H1 (cell line): ENCODE results near the gene AGPAT3. TPM values are rescaled to one million over a fixed set of nuclear protein-coding genes. Genes with fewer than 3 reads are reported as not detected.

Experiments
- CTCF ChIA-PET: fragments of 300-600 bp; sonication (Branson Sonifier 250); formaldehyde crosslinking; loops from one replicate; lab custom pipeline; 2021; ENCODE audit not compliant: partially characterized antibody; lab: Charles Lee
- POLR2A ChIA-PET: fragments of 300-600 bp; sonication (Branson Sonifier 250); formaldehyde crosslinking; loops from one replicate; lab custom pipeline; 2021; ENCODE audit warnings: inconsistent platforms; ENCODE audit not compliant: partially characterized antibody; lab: Charles Lee
- DNase-seq, 2 experiments: peaks; one replicate each; pipeline versions ENCODE4 v3.0.0 to v3.0.0-alpha.2; 2010 to 2022; ENCODE audit warnings: low spot score in 2 of 2, low read depth in 1 of 2, mixed read lengths in 1 of 2
- FAIRE-seq: peaks from 2 replicates; lab custom pipeline; 2011; peaks lifted over from hg19 to GRCh38; lab: Jason Lieb, UNC
- H2AFZ ChIP-seq: 2 replicates; pipeline ENCODE4 v1.8.1; 2012; ENCODE audit warnings: low read length, inconsistent platforms
- H2AK5ac ChIP-seq: 2 replicates; pipeline ENCODE4 v1.6.1; 2013; ENCODE audit warnings: low read depth, low read length
- H2BK120ac ChIP-seq: replicated peaks from 2 replicates; pipeline ENCODE3; 2013; ENCODE audit warnings: low read depth, low read length, inconsistent platforms
- H2BK12ac ChIP-seq: 2 replicates; pipeline ENCODE4 v1.6.1; 2013; ENCODE audit warnings: low read depth, low read length
- H2BK15ac ChIP-seq: 2 replicates; pipeline ENCODE4 v1.6.1; 2013; ENCODE audit warnings: low read length
- H2BK20ac ChIP-seq: 2 replicates; pipeline ENCODE4 v1.6.1; 2013; ENCODE audit warnings: low read length
- H2BK5ac ChIP-seq: 2 replicates; pipeline ENCODE4 v1.6.1; 2013; ENCODE audit warnings: low read depth, low read length
- H3K14ac ChIP-seq: 2 replicates; pipeline ENCODE4 v1.6.1; 2013; ENCODE audit warnings: inconsistent platforms; ENCODE audit not compliant: insufficient read length
- H3K18ac ChIP-seq: 2 replicates; pipeline ENCODE4 v1.6.1; 2013; ENCODE audit warnings: low read length; ENCODE audit errors: extremely low read depth
- H3K23ac ChIP-seq: 2 replicates; pipeline ENCODE4 v1.6.1; 2013; ENCODE audit warnings: inconsistent platforms; ENCODE audit not compliant: insufficient read length
- H3K23me2 ChIP-seq: 2 replicates; pipeline ENCODE4 v1.6.1; 2013; ENCODE audit warnings: low read depth, low read length
- H3K27ac ChIP-seq: 2 replicates; pipeline ENCODE4 v1.6.1; 2011; ENCODE audit warnings: low read depth, low read length, inconsistent platforms
- H3K27me3 ChIP-seq, 4 experiments: replicated peaks in 1 of 4; 1 replicate in 1 of 4; 2 replicates in 3 of 4; pipeline versions ENCODE4 v1.6.1 to v1.8.1; 2011 to 2013; ENCODE audit warnings: low read length in 3 of 4, mild to moderate bottlenecking in 3 of 4, inconsistent platforms in 2 of 4, mixed read lengths in 2 of 4, moderate library complexity in 1 of 4; ENCODE audit not compliant: control insufficient read depth in 3 of 4, insufficient read depth in 3 of 4; ENCODE audit errors: extremely low read depth in 1 of 4
- H3K36me3 ChIP-seq, 4 experiments: 2 replicates each; pipeline versions ENCODE4 v1.6.1 to v1.8.1; 2011 to 2013; ENCODE audit warnings: mild to moderate bottlenecking in 4 of 4, low read length in 3 of 4, moderate library complexity in 2 of 4, control low read depth in 1 of 4, inconsistent platforms in 1 of 4; ENCODE audit not compliant: insufficient read depth in 4 of 4, control insufficient read depth in 2 of 4
- H3K4ac ChIP-seq: replicated peaks from 2 replicates; pipeline ENCODE3; 2013; ENCODE audit warnings: low read length, low read depth, mixed read lengths, inconsistent platforms; ENCODE audit not compliant: insufficient read length
- H3K4me1 ChIP-seq, 4 experiments: replicated peaks in 1 of 4; 1 replicate in 1 of 4; 2 replicates in 3 of 4; pipeline versions ENCODE4 v1.6.1 to v1.8.1; 2011 to 2013; ENCODE audit warnings: low read length in 3 of 4, inconsistent platforms in 2 of 4, mixed read lengths in 1 of 4; ENCODE audit not compliant: insufficient read depth in 4 of 4, control insufficient read depth in 3 of 4
- H3K4me2 ChIP-seq, 2 experiments: 2 replicates each; pipeline versions ENCODE4 v1.6.1 to v1.8.1; 2011 to 2013; ENCODE audit warnings: low read depth in 2 of 2, low read length in 2 of 2, control low read depth in 1 of 2, inconsistent platforms in 1 of 2, mild to moderate bottlenecking in 1 of 2; ENCODE audit not compliant: insufficient read depth in 1 of 2
- H3K4me3 ChIP-seq, 4 experiments: fragments of 200-600, 300-600 bp in 1 of 4; sonication (generic), shearing (Covaris generic), sonication (Bioruptor Twin) in 1 of 4; 2 replicates each; pipeline versions ENCODE4 v1.5.1 to v1.8.1; 2011 to 2016; ENCODE audit warnings: low read length in 4 of 4, low read depth in 3 of 4, control low read depth in 2 of 4, inconsistent platforms in 2 of 4, mild to moderate bottlenecking in 2 of 4, mixed read lengths in 1 of 4, moderate library complexity in 1 of 4; ENCODE audit not compliant: insufficient read depth in 2 of 4; ENCODE audit errors: extremely low read depth in 1 of 4
- H3K56ac ChIP-seq: replicated peaks from 2 replicates; pipeline ENCODE3; 2013; ENCODE audit warnings: low read depth, mild to moderate bottlenecking, mixed read lengths, low read length, inconsistent platforms; ENCODE audit not compliant: insufficient read length
- H3K79me1 ChIP-seq: 2 replicates; pipeline ENCODE4 v1.6.1; 2013; ENCODE audit warnings: low read depth, low read length, control low read depth
- H3K79me2 ChIP-seq, 2 experiments: 2 replicates each; pipeline versions ENCODE4 v1.6.1 to v1.8.1; 2012 to 2013; ENCODE audit warnings: low read length in 2 of 2, mild to moderate bottlenecking in 2 of 2, inconsistent platforms in 1 of 2; ENCODE audit not compliant: insufficient read depth in 2 of 2, control insufficient read depth in 1 of 2
- H3K9ac ChIP-seq, 4 experiments: replicated peaks in 1 of 4; 1 replicate in 1 of 4; 2 replicates in 3 of 4; pipeline versions ENCODE4 v1.6.1 to v1.8.1; 2011 to 2013; ENCODE audit warnings: low read depth in 3 of 4, low read length in 3 of 4, control low read depth in 2 of 4, mild to moderate bottlenecking in 2 of 4, moderate library complexity in 2 of 4, inconsistent platforms in 1 of 4; ENCODE audit errors: extremely low read depth in 1 of 4
- H3K9me3 ChIP-seq, 2 experiments: 2 replicates each; pipeline versions ENCODE4 v1.6.1 to v1.8.1; 2012 to 2013; ENCODE audit warnings: mild to moderate bottlenecking in 2 of 2, moderate library complexity in 2 of 2, control low read depth in 1 of 2, inconsistent platforms in 1 of 2, low read depth in 1 of 2, low read length in 1 of 2, mixed read lengths in 1 of 2; ENCODE audit not compliant: insufficient read depth in 2 of 2
- H4K20me1 ChIP-seq, 2 experiments: replicated peaks in 1 of 2; 2 replicates each; pipeline versions ENCODE3 to v1.8.1; 2011 to 2013; ENCODE audit warnings: inconsistent platforms in 2 of 2, low read length in 2 of 2, mild to moderate bottlenecking in 1 of 2; ENCODE audit not compliant: insufficient read depth in 2 of 2, control insufficient read depth in 1 of 2
- H4K5ac ChIP-seq: 2 replicates; pipeline ENCODE4 v1.6.1; 2013; ENCODE audit warnings: low read length, low read depth, mixed read lengths, inconsistent platforms; ENCODE audit not compliant: insufficient read length
- H4K8ac ChIP-seq: 2 replicates; pipeline ENCODE4 v1.8.0; 2013; ENCODE audit warnings: mild to moderate bottlenecking, moderate library complexity, low read length, inconsistent platforms; ENCODE audit not compliant: insufficient read depth; ENCODE audit errors: extremely low read depth
- H4K91ac ChIP-seq: replicated peaks from 2 replicates; pipeline ENCODE3; 2013; ENCODE audit warnings: low read length, mixed read lengths, inconsistent platforms; ENCODE audit not compliant: insufficient read length
- BRCA1 ChIP-seq: IDR thresholded peaks from 2 replicates; pipeline ENCODE4 v1.6.1; 2012; ENCODE audit warnings: low read depth, low read length, improper control_type of control experiment
- CEBPB ChIP-seq: IDR thresholded peaks from 2 replicates; pipeline ENCODE4 v1.6.1; 2012; ENCODE audit warnings: low read depth, low read length
- CHD2 ChIP-seq: IDR thresholded peaks from 2 replicates; pipeline ENCODE4 v1.6.1; 2012; ENCODE audit warnings: low read length, improper control_type of control experiment
- FOSL1 ChIP-seq: IDR thresholded peaks from 2 replicates; pipeline ENCODE4 v1.6.1; 2011; ENCODE audit warnings: mild to moderate bottlenecking, low read depth, low read length, moderate library complexity; ENCODE audit not compliant: insufficient read depth
- GABPA ChIP-seq: IDR thresholded peaks from 2 replicates; pipeline ENCODE4 v1.6.1; 2011; ENCODE audit warnings: mild to moderate bottlenecking, low read length, moderate library complexity, borderline replicate concordance; ENCODE audit not compliant: insufficient read depth
- HDAC6 ChIP-seq: IDR thresholded peaks from one replicate; pipeline ENCODE4 v1.7.1; 2012; ENCODE audit warnings: low read depth, mild to moderate bottlenecking, inconsistent platforms, low read length, moderate library complexity
- JUN ChIP-seq: IDR thresholded peaks from 2 replicates; pipeline ENCODE4 v1.6.1; 2011; ENCODE audit warnings: low read depth, mild to moderate bottlenecking, improper control_type of control experiment, low read length
- JUND ChIP-seq: IDR thresholded peaks from 2 replicates; pipeline ENCODE4 v1.6.1; 2011; ENCODE audit warnings: mild to moderate bottlenecking, improper control_type of control experiment, low read length
- MAFK ChIP-seq: IDR thresholded peaks from 2 replicates; pipeline ENCODE4 v1.6.1; 2012; ENCODE audit warnings: low read depth, mild to moderate bottlenecking, improper control_type of control experiment, low read length
- RBBP5 ChIP-seq: IDR thresholded peaks from 2 replicates; pipeline ENCODE4 v1.7.1; 2012; ENCODE audit warnings: low read depth, mild to moderate bottlenecking, inconsistent platforms, low read length, moderate library complexity, borderline replicate concordance
- SUZ12 ChIP-seq: fragments of 200-600 bp; sonication (generic); IDR thresholded peaks from 2 replicates; pipeline ENCODE4 v1.6.1; 2012; ENCODE audit warnings: mild to moderate bottlenecking, inconsistent platforms, low read length, moderate library complexity, mixed read lengths
- TAF7 ChIP-seq: optimal IDR thresholded peaks from 2 replicates; pipeline ENCODE3; 2011; ENCODE audit warnings: low read depth, mild to moderate bottlenecking, inconsistent platforms, low read length, moderate library complexity, borderline replicate concordance
- TBP ChIP-seq: IDR thresholded peaks from 2 replicates; pipeline ENCODE4 v1.6.1; 2011; ENCODE audit warnings: low read depth, low read length, improper control_type of control experiment
- WGBS, 2 experiments: shearing (Covaris generic) in 1 of 2; methylation state at CpG; one replicate each; pipeline versions ENCODE4 v1.1.6 to v1.1.7; 2013 to 2015; ENCODE audit warnings: low lambda C conversion rate in 2 of 2, mixed read lengths in 2 of 2, inconsistent platforms in 1 of 2, low coverage in 1 of 2, missing lambda C conversion rate in 1 of 2; ENCODE audit not compliant: insufficient replicate concordance in 2 of 2, insufficient coverage in 1 of 2, insufficient read length in 1 of 2; ENCODE audit errors: extremely low coverage in 1 of 2, missing lambda C conversion rate in 1 of 2; 5-methylcytosine and 5-hydroxymethylcytosine counted together
- polyA plus RNA-seq, 7 experiments: library from polyadenylated mRNA; depleted of rRNA in 3 of 7; stranded (reverse) in 5 of 7; unstranded in 2 of 7; fragments of >200 nt in 5 of 7; fragments of 200-250 nt in 2 of 7; gene quantifications; 1 replicate in 5 of 7; 2 replicates in 1 of 7; 4 replicates in 1 of 7; pipeline versions ENCODE4 v1.2.1 to v1.2.3, GENCODE V29; 2011 to 2013; ENCODE audit warnings: missing spikeins in 2 of 7, mixed read lengths in 2 of 7
- total RNA-seq: library from RNA; stranded (reverse); fragmentation: NEBNext Ultra II Directional; extraction: Animal tissue kit (Norgen Biotek cat#: 25700); gene quantifications from 2 replicates; pipeline ENCODE4 v1.2.1, GENCODE V29; 2021

The AGPAT3 gene
- total and polyA plus RNA-seq, 2 of the 8 experiments (the other 6 are each of a cell fraction or from before 2014, with no cell fraction given): 5.8 to 7.3 TPM

DNA sequence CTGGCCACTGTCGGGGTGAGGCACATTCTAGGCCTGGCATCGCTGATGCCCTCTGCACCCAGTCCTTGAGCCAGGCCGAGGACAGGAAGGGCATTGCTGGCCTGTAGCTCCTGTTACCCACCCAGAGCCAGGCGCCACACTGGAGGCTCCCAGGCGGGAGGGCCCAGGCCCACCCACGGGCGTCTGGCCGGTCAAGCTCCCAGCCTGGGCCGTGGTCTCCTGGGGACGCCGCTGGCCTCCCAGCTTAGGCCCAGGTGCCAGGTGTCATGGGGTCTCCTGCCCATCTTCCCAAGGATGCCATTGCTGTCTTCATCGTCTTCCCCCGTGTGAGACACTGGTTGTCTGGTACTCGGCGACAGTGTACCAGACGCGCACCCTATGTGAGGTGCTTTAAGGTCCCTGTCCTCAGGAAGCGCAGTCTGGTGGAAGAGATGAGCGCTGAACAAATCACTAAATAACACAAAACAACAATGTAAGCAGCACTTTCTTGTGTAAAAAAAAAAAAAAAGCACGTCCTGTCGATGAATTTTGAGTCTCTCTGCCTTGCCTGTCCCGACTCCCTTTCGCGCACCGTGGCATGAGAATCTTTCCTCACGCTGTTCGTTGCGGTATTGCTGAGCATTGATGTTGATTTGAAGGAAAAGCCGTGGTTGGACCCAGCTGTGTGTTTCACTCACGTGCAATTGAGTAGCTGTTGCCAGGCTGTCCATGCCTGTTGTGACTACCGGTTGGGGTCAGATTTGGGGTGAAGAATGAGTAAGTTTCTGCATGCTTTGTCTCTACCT is 120.1 kb downstream of the AGPAT3 start:
- H4K91ac ChIP-seq: peak overlapping the region; percentile 5
- H2AK5ac ChIP-seq: no peak overlapping the region
- no peak overlapping the region for H3K23ac ChIP-seq
- no peak overlapping the region for H3K27ac ChIP-seq
- WGBS, 2 experiments: 86% methylated on average over 31 of the region's 31 CpGs; no CpG with 5 or more reads in 1 of the 2 experiments
- DNase-seq: no peak
- no peaks in the 10 kb centered on the region for H3K27me3 ChIP-seq
- H4K20me1 ChIP-seq: peaks cover 0 to 2% of the 10 kb centered on the region in 2 experiments
- H4K8ac ChIP-seq: peak overlapping the region; percentile 57
- peaks cover 0 to 14% (median 11%) of the 10 kb centered on the region in 4 experiments; a peak in 6 of 7 replicates for H3K4me1 ChIP-seq
- H3K4me2 ChIP-seq: peak overlapping the region; percentile 70 to 78
- H3K36me3 ChIP-seq: no peaks in the 10 kb centered on the region
- H3K14ac ChIP-seq: no peak overlapping the region
- no peak overlapping the region for H2BK12ac ChIP-seq
- peak overlapping the region; percentile 72; the same call in 1 of the 2 replicates for H2BK15ac ChIP-seq
- H3K79me2 ChIP-seq: no peaks in the 10 kb centered on the region
- FAIRE-seq: no peak
- H3K4me3 ChIP-seq: peak overlapping the region in 1 of 4 experiments; percentile 56; a peak in 3 of 8 replicates
- H3K9me3 ChIP-seq: no peaks in the 10 kb centered on the region
- peak overlapping the region; percentile 79 for H2AFZ ChIP-seq
- no peak overlapping the region for H4K5ac ChIP-seq
- ChIA-PET CTCF (interaction anchor here (0.8 to 3.1 kb wide), 8 partner anchors 9 to 169 kb away, joined by 3 to 15 read pairs (median 4); no protein-coding TSS in a partner anchor), POLR2A (interaction anchor here (0.6 to 1.8 kb wide), 2 partner anchors 16 to 194 kb away, joined by 3 to 4 read pairs; no protein-coding TSS in a partner anchor)
- no peaks in the 10 kb centered on the region for H3K23me2 ChIP-seq
- H2BK5ac ChIP-seq: no peak overlapping the region
- H3K79me1 ChIP-seq: no peaks in the 10 kb centered on the region
- no peak overlapping the region for H3K56ac ChIP-seq
- H3K18ac ChIP-seq: peak overlapping the region; percentile 44
- H3K4ac ChIP-seq: no peak overlapping the region
- H2BK120ac ChIP-seq: no peak overlapping the region
- no peak overlapping the region for H3K9ac ChIP-seq
- peak overlapping the region; percentile 32; the same call in 1 of the 2 replicates for H2BK20ac ChIP-seq
- TF ChIP-seq FOSL1: no peak
- no peak for TF ChIP-seq CEBPB
- no peak for TF ChIP-seq JUN
- no peak for TF ChIP-seq RBBP5
- no peak for TF ChIP-seq SUZ12
- TF ChIP-seq BRCA1: no peak
- no peak for TF ChIP-seq GABPA
- TF ChIP-seq HDAC6: no peak
- no peak for TF ChIP-seq JUND
- no peak for TF ChIP-seq MAFK
- no peak for TF ChIP-seq CHD2
- no peak for TF ChIP-seq TBP
- no peak for TF ChIP-seq TAF7
